ENCODE measurements around the gene UMPS. TPM values are rescaled to one million over a fixed set of nuclear protein-coding genes. Genes with fewer than 3 reads are reported as not detected.

Gene UMPS
- total and polyA plus RNA-seq, 2 donors (not counting 1 experiment from before 2014, with no cell fraction given) = 6.6 to 21.4 TPM

GRCh38 chr3:124766113-124767095, 36.2 kb downstream of the UMPS start:
- H3K79me2 ChIP-seq (ENCODE audit: control insufficient read depth, insufficient read depth, low read length) = no peaks in the 10 kb centered on the region
- H3K4me2 ChIP-seq (replicated peaks; ENCODE audit: low read depth, low read length, poor library complexity, severe bottlenecking) = no peak overlapping the region
- peaks cover under 1% of the 10 kb centered on the region for H3K4me1 Mint-ChIP-seq
- no peak overlapping the region for H3K4me3 ChIP-seq (ENCODE audit: control extremely low read depth in 1 of 5, extremely low read depth in 1 of 5, insufficient read depth in 1 of 5, low read depth in 2 of 5, low read length in 4 of 5)
- DNase-seq (no peak), ATAC-seq (ENCODE audit: low read depth) (no peak)
- no peaks in the 10 kb centered on the region for H4K20me1 ChIP-seq (ENCODE audit: control insufficient read depth, insufficient read depth, low read length, poor library complexity, severe bottlenecking)
- TF ChIP-seq EZH2 (IDR thresholded peaks at IDR 0.05; ENCODE audit: borderline replicate concordance, insufficient read depth, low read depth, low read length, poor library complexity, severe bottlenecking) (no peak), CTCF (IDR thresholded peaks at IDR 0.05) (no peak)
- no peaks in the 10 kb centered on the region for H3K36me3 ChIP-seq (replicated peaks in 1 of 2; ENCODE audit: control extremely low read depth in 1 of 2, control insufficient read depth in 1 of 2, extremely low read depth in 1 of 2, insufficient read depth in 2 of 2, low read length in 1 of 2)
- ChIA-PET CTCF (interaction anchor here (0.5 kb wide), 1 partner anchor 786 kb away, joined by 4 read pairs; no protein-coding TSS in a partner anchor), POLR2A (no interaction called here)
- H3K27me3 Mint-ChIP-seq = peaks cover 23% of the 10 kb centered on the region
- no peak overlapping the region for H3K4me3 Mint-ChIP-seq
- WGBS (ENCODE audit: insufficient coverage) = 89% methylated on average over 9 of the region's 16 CpGs
- H3K27ac ChIP-seq (ENCODE audit: low read length in 2 of 2) = no peak overlapping the region
- intact Hi-C loops (cut with micrococcal nuclease) = no loop called here
- no peaks in the 10 kb centered on the region for H3K9me3 ChIP-seq (ENCODE audit: control extremely low read depth in 1 of 3, control insufficient read depth in 2 of 3, insufficient read depth in 1 of 3, low read length in 2 of 3)
- no peaks in the 10 kb centered on the region for H3K9me3 Mint-ChIP-seq (ENCODE audit: insufficient read depth)
- H3K27ac Mint-ChIP-seq = no peak overlapping the region
- H2AFZ ChIP-seq (ENCODE audit: insufficient read depth, low read depth, low read length, poor library complexity, severe bottlenecking) = no peak overlapping the region
- H3K27me3 ChIP-seq (replicated peaks in 1 of 4; ENCODE audit: control extremely low read depth in 1 of 4, control insufficient read depth in 3 of 4, insufficient read depth in 4 of 4, low read length in 3 of 4) = peaks cover 0 to 2% (median 0%) of the 10 kb centered on the region in 4 experiments
- H3K9ac ChIP-seq (ENCODE audit: low read length) = no peak overlapping the region
- H3K4me1 ChIP-seq (ENCODE audit: control insufficient read depth in 2 of 2, insufficient read depth in 2 of 2, low read length in 2 of 2) = peaks cover 0 to 2% of the 10 kb centered on the region in 2 donors

GRCh38 chr3:124767264-124767663, 37.0 kb downstream of the UMPS start:
- DNase-seq (no peak), ATAC-seq (ENCODE audit: low read depth) (no peak)
- 91% methylated on average over 5 of the region's 5 CpGs for WGBS (ENCODE audit: insufficient coverage)
- Mint-ChIP-seq H3K4me3 (no peak overlapping the region), H3K9me3 (ENCODE audit: insufficient read depth) (no peaks in the 10 kb centered on the region), H3K4me1 (no peaks in the 10 kb centered on the region), H3K27me3 (peaks cover 29% of the 10 kb centered on the region), H3K27ac (no peak overlapping the region)
- Histone ChIP-seq H3K4me1 (ENCODE audit: control insufficient read depth in 2 of 2, insufficient read depth in 2 of 2, low read length in 2 of 2) (no peaks in the 10 kb centered on the region), H3K36me3 (replicated peaks in 1 of 2; ENCODE audit: control extremely low read depth in 1 of 2, control insufficient read depth in 1 of 2, extremely low read depth in 1 of 2, insufficient read depth in 2 of 2, low read length in 1 of 2) (no peaks in the 10 kb centered on the region), H3K9me3 (ENCODE audit: control extremely low read depth in 1 of 3, control insufficient read depth in 2 of 3, insufficient read depth in 1 of 3, low read length in 2 of 3) (no peaks in the 10 kb centered on the region), H3K9ac (ENCODE audit: low read length) (no peak overlapping the region), H3K79me2 (ENCODE audit: control insufficient read depth, insufficient read depth, low read length) (no peaks in the 10 kb centered on the region), H3K27ac (ENCODE audit: low read length in 2 of 2) (no peak overlapping the region), H3K4me2 (replicated peaks; ENCODE audit: low read depth, low read length, poor library complexity, severe bottlenecking) (no peak overlapping the region), H3K4me3 (ENCODE audit: control extremely low read depth in 1 of 5, extremely low read depth in 1 of 5, insufficient read depth in 1 of 5, low read depth in 2 of 5, low read length in 4 of 5) (no peak overlapping the region), H4K20me1 (ENCODE audit: control insufficient read depth, insufficient read depth, low read length, poor library complexity, severe bottlenecking) (no peaks in the 10 kb centered on the region), H3K27me3 (replicated peaks in 1 of 4; ENCODE audit: control extremely low read depth in 1 of 4, control insufficient read depth in 3 of 4, insufficient read depth in 4 of 4, low read length in 3 of 4) (peaks cover 0 to 7% (median 3%) of the 10 kb centered on the region in 4 experiments), H2AFZ (ENCODE audit: insufficient read depth, low read depth, low read length, poor library complexity, severe bottlenecking) (no peak overlapping the region)
- ChIA-PET CTCF (interaction anchor here (0.5 to 1.2 kb wide), 2 partner anchors 135 to 787 kb away, joined by 3 to 4 read pairs; no protein-coding TSS in a partner anchor), POLR2A (no interaction called here)
- intact Hi-C loops (cut with micrococcal nuclease) = no loop called here
- TF ChIP-seq EZH2 (IDR thresholded peaks at IDR 0.05; ENCODE audit: borderline replicate concordance, insufficient read depth, low read depth, low read length, poor library complexity, severe bottlenecking) = no peak
- no peak for TF ChIP-seq CTCF (IDR thresholded peaks at IDR 0.05)
